Measurements from ENCODE around the gene TMBIM1. TPM values are rescaled to one million over a fixed set of nuclear protein-coding genes. Genes with fewer than 3 reads are reported as not detected.
"Not testable (repeated sequence)": the region's sequence is repeated elsewhere in the genome, so short reads cannot be mapped to it uniquely, and the experiment has no call there.

TMBIM1 gene
- total RNA-seq, 8 experiments from 2014 or later: 0.54 to 276 (median 8.6) TPM

GRCh38 chr2:218282173-218282991 is 9.9 kb downstream of the TMBIM1 start:
- ATAC-seq (replicated peaks in 6 of 8): no peak
- Histone ChIP-seq H3K4me1 (replicated peaks in 1 of 2) (peaks cover 3 to 4% of the 10 kb centered on the region in 2 donors), H3K27ac (no peak overlapping the region), H3K4me3 (no peak overlapping the region)
- in situ Hi-C loops (cut with MboI; ENCODE audit: low pct_unique_long_range_greater_than_20kb in 2 of 9, low sequenced_read_pairs in 9 of 9, unreplicated experiment in 9 of 9): loop anchor here in 7 of 9 experiments (25.0 kb wide), 2 partner anchors 105 to 405 kb away; partner anchors contain the start of genes CTDSP1 (in 7 of the 7) and SLC11A1 (in 7 of the 7)
- WGBS, 10 experiments: 20 to 100% (median 81%) methylated on average over 1 to 11 of the region's 17 CpGs; no CpG with 5 or more reads in 4 of the 10 experiments

GRCh38 chr2:218281449-218281848 is 10.9 kb downstream of the TMBIM1 start:
- WGBS, 10 experiments: 20 to 100% (median 83%) methylated on average over 1 to 2 of the region's 3 CpGs; no CpG with 5 or more reads in 6 of the 10 experiments
- no peak overlapping the region for H3K27ac ChIP-seq
- H3K4me3 ChIP-seq: no peak overlapping the region
- in situ Hi-C loops (cut with MboI; ENCODE audit: low pct_unique_long_range_greater_than_20kb in 2 of 9, low sequenced_read_pairs in 9 of 9, unreplicated experiment in 9 of 9): loop anchor here in 7 of 9 experiments (25.0 kb wide), 2 partner anchors 106 to 406 kb away; partner anchors contain the start of genes CTDSP1 (in 7 of the 7) and SLC11A1 (in 7 of the 7)
- no peak for ATAC-seq (replicated peaks in 6 of 8)
- H3K4me1 ChIP-seq (replicated peaks in 1 of 2): no peaks in the 10 kb centered on the region

- 73 to 100% (median 100%) methylated on average over 1 to 6 of the region's 14 CpGs; no CpG with 5 or more reads in 4 of the 10 experiments for WGBS, 10 experiments
- in situ Hi-C loops (cut with MboI; ENCODE audit: low pct_unique_long_range_greater_than_20kb in 2 of 9, low sequenced_read_pairs in 9 of 9, unreplicated experiment in 9 of 9): loop anchor here in 7 of 9 experiments (25.0 kb wide), 2 partner anchors 107 to 407 kb away; partner anchors contain the start of genes CTDSP1 (in 7 of the 7) and SLC11A1 (in 7 of the 7)
- ATAC-seq (replicated peaks in 6 of 8): no peak
- Histone ChIP-seq H3K4me3 (no peak overlapping the region), H3K27ac (no peak overlapping the region), H3K4me1 (replicated peaks in 1 of 2) (no peaks in the 10 kb centered on the region)
Observed at GRCh38 chr2:218280260-218280870, 11.9 kb downstream of the TMBIM1 start.

- peak in 1 of 8 experiments; percentile 22 for ATAC-seq (replicated peaks in 6 of 8)
- WGBS, 10 experiments: 60 to 100% (median 77%) methylated on average over 1 to 4 of the region's 16 CpGs; no CpG with 5 or more reads in 5 of the 10 experiments
- no peak overlapping the region for H3K27ac ChIP-seq
- in situ Hi-C loops (cut with MboI; ENCODE audit: low pct_unique_long_range_greater_than_20kb in 2 of 9, low sequenced_read_pairs in 9 of 9, unreplicated experiment in 9 of 9): loop anchor here in 7 of 9 experiments (25.0 kb wide), 2 partner anchors 109 to 409 kb away; partner anchors contain the start of genes CTDSP1 (in 7 of the 7) and SLC11A1 (in 7 of the 7)
- no peaks in the 10 kb centered on the region for H3K4me1 ChIP-seq (replicated peaks in 1 of 2)
- H3K4me3 ChIP-seq: no peak overlapping the region
Observed at GRCh38 chr2:218278531-218279360, 13.6 kb downstream of the TMBIM1 start.

GRCh38 chr2:218277921-218278320 is 14.4 kb downstream of the TMBIM1 start:
- Histone ChIP-seq H3K27ac (no peak overlapping the region), H3K4me1 (replicated peaks in 1 of 2) (no peaks in the 10 kb centered on the region), H3K4me3 (no peak overlapping the region)
- ATAC-seq (replicated peaks in 6 of 8): no peak
- in situ Hi-C loops (cut with MboI; ENCODE audit: low pct_unique_long_range_greater_than_20kb in 2 of 9, low sequenced_read_pairs in 9 of 9, unreplicated experiment in 9 of 9): loop anchor here in 7 of 9 experiments (25.0 kb wide), 2 partner anchors 109 to 409 kb away; partner anchors contain the start of genes CTDSP1 (in 7 of the 7) and SLC11A1 (in 7 of the 7)
- 71 to 100% (median 90%) methylated on average over 2 to 3 of the region's 7 CpGs; no CpG with 5 or more reads in 6 of the 10 experiments for WGBS, 10 experiments

GRCh38 chr2:218276986-218277755 is 15.1 kb downstream of the TMBIM1 start:
- 50 to 96% (median 80%) methylated on average over 2 to 5 of the region's 12 CpGs; no CpG with 5 or more reads in 6 of the 10 experiments for WGBS, 10 experiments
- H3K4me1 ChIP-seq (replicated peaks in 1 of 2): peaks cover 0 to 3% of the 10 kb centered on the region in 2 donors
- in situ Hi-C loops (cut with MboI; ENCODE audit: low pct_unique_long_range_greater_than_20kb in 2 of 9, low sequenced_read_pairs in 9 of 9, unreplicated experiment in 9 of 9): loop anchor here in 7 of 9 experiments (25.0 kb wide), 2 partner anchors 110 to 410 kb away; partner anchors contain the start of genes CTDSP1 (in 7 of the 7) and SLC11A1 (in 7 of the 7)
- H3K27ac ChIP-seq: no peak overlapping the region
- no peak for ATAC-seq (replicated peaks in 6 of 8)
- no peak overlapping the region for H3K4me3 ChIP-seq

- Histone ChIP-seq H3K27ac (no peak overlapping the region), H3K4me3 (no peak overlapping the region), H3K4me1 (replicated peaks in 1 of 2) (peaks cover 5 to 8% of the 10 kb centered on the region in 2 donors)
- in situ Hi-C loops (cut with MboI; ENCODE audit: low pct_unique_long_range_greater_than_20kb in 2 of 9, low sequenced_read_pairs in 9 of 9, unreplicated experiment in 9 of 9): loop anchor here in 7 of 9 experiments (25.0 kb wide), 2 partner anchors 112 to 412 kb away; partner anchors contain the start of genes CTDSP1 (in 7 of the 7) and SLC11A1 (in 7 of the 7)
- 72 to 100% (median 86%) methylated on average over 1 to 5 of the region's 9 CpGs; no CpG with 5 or more reads in 1 of the 10 experiments for WGBS, 10 experiments
- ATAC-seq (replicated peaks in 6 of 8): no peak
Observed at GRCh38 chr2:218275371-218276072, 16.8 kb downstream of the TMBIM1 start.

- 80 to 100% (median 92%) methylated on average over 1 to 4 of the region's 4 CpGs; no CpG with 5 or more reads in 6 of the 10 experiments for WGBS, 10 experiments
- no peak for ATAC-seq (replicated peaks in 6 of 8)
- Histone ChIP-seq H3K4me3 (no peak overlapping the region), H3K4me1 (replicated peaks in 1 of 2) (peaks cover 5 to 8% of the 10 kb centered on the region in 2 donors), H3K27ac (no peak overlapping the region)
- in situ Hi-C loops (cut with MboI; ENCODE audit: low pct_unique_long_range_greater_than_20kb in 2 of 9, low sequenced_read_pairs in 9 of 9, unreplicated experiment in 9 of 9): no loop called here
Observed at GRCh38 chr2:218274586-218274985, 17.7 kb downstream of the TMBIM1 start.

GRCh38 chr2:218273908-218274249 is 18.4 kb downstream of the TMBIM1 start:
- 100% methylated on average over 2 of the region's 2 CpGs; no CpG with 5 or more reads in 9 of the 10 experiments for WGBS, 10 experiments
- Histone ChIP-seq H3K27ac (no peak overlapping the region), H3K4me3 (no peak overlapping the region), H3K4me1 (replicated peaks in 1 of 2) (peaks cover 8 to 11% of the 10 kb centered on the region in 2 donors)
- in situ Hi-C loops (cut with MboI; ENCODE audit: low pct_unique_long_range_greater_than_20kb in 2 of 9, low sequenced_read_pairs in 9 of 9, unreplicated experiment in 9 of 9): no loop called here
- no peak for ATAC-seq (replicated peaks in 6 of 8)

GRCh38 chr2:218273214-218273907 is 18.9 kb downstream of the TMBIM1 start:
- 30 to 100% (median 89%) methylated on average over 1 to 8 of the region's 8 CpGs for WGBS, 10 experiments
- in situ Hi-C loops (cut with MboI; ENCODE audit: low pct_unique_long_range_greater_than_20kb in 2 of 9, low sequenced_read_pairs in 9 of 9, unreplicated experiment in 9 of 9); H3K4me3 ChIP-seq: not testable (repeated sequence)

More at GRCh38 chr2:218273214-218273907, 18.9 kb downstream of the TMBIM1 start:
- not testable (repeated sequence) for ATAC-seq (replicated peaks in 6 of 8); H3K27ac ChIP-seq
- H3K4me1 ChIP-seq (replicated peaks in 1 of 2): peaks cover 10 to 12% of the 10 kb centered on the region in 2 donors

Measured in motor neuron (in vitro differentiated cells).